Gastroesophageal sphincter (tissue), 4 donors: ENCODE results near the gene HHIP. TPM values are rescaled to one million over a fixed set of nuclear protein-coding genes. Genes with fewer than 3 reads are reported as not detected.

Experiments
- ATAC-seq: fragments of 150-250 bp; one replicate; pipeline ENCODE4 v1.9.1; 2016; ENCODE audit warnings: mild to moderate bottlenecking, moderate library complexity
- H3K27ac ChIP-seq, 4 donors: fragments of 200-600 bp; sonication (generic) in 3 of 4; 1 replicate in 3 of 4; 2 replicates in 1 of 4; pipeline ENCODE4 v1.5.1; 2016 to 2019
- H3K27me3 ChIP-seq: fragments of 200-600 bp; sonication (generic); one replicate; pipeline ENCODE4 v1.5.1; 2019
- H3K36me3 ChIP-seq, 2 donors: fragments of 200-600 bp; sonication (generic); one replicate each; pipeline ENCODE4 v1.5.1; 2019; ENCODE audit warnings: control low read depth in 1 of 2
- H3K4me1 ChIP-seq, 3 donors: fragments of 200-600 bp; sonication (generic); 1 replicate in 2 of 3; 2 replicates in 1 of 3; pipeline ENCODE4 v1.5.1; 2016 to 2019; ENCODE audit warnings: control low read depth in 2 of 3
- H3K4me3 ChIP-seq, 2 donors: fragments of 200-600 bp; sonication (generic); one replicate each; pipeline ENCODE4 v1.5.1; 2019; ENCODE audit warnings: mild to moderate bottlenecking in 1 of 2, moderate library complexity in 1 of 2
- H3K9me3 ChIP-seq, 3 donors: fragments of 200-600 bp; sonication (generic); one replicate each; pipeline ENCODE4 v1.5.1; 2017 to 2019; ENCODE audit warnings: control low read depth in 2 of 3
- EP300 ChIP-seq: sonication (generic); formaldehyde crosslinking; IDR thresholded peaks from one replicate; pipeline ENCODE4 v1.6.1; 2017; ENCODE audit warnings: antibody characterized with exemption, mild to moderate bottlenecking
- POLR2A ChIP-seq, 2 donors: fragments of 450-650 bp; IDR thresholded peaks; one replicate each; pipeline ENCODE4 v1.6.1; 2017; ENCODE audit warnings: antibody characterized with exemption in 2 of 2, mild to moderate bottlenecking in 2 of 2, moderate library complexity in 1 of 2
- POLR2AphosphoS5 ChIP-seq: sonication (generic); formaldehyde crosslinking; IDR thresholded peaks from one replicate; pipeline ENCODE4 v1.6.1; 2017; ENCODE audit warnings: antibody characterized with exemption
- WGBS, 2 donors: methylation state at CpG; one replicate each; pipeline ENCODE4 v1.1.5; 2018; ENCODE audit warnings: low coverage in 1 of 2; 5-methylcytosine and 5-hydroxymethylcytosine counted together
- total RNA-seq, 4 donors: library from RNA; depleted of rRNA; stranded (reverse); fragments of >200 nt; gene quantifications; one replicate each; pipeline ENCODE4 v1.1.0, GENCODE V29; 2016
- TF ChIP-seq, protein P1 (sequence below), 4 experiments: fragments of 200-600 bp in 2 of 4; fragments of 450-650 bp in 2 of 4; sonication (generic) in 1 of 4; IDR thresholded peaks; one replicate each; pipeline ENCODE4 v1.5.1; 2017 to 2019; ENCODE audit warnings: antibody characterized with exemption in 4 of 4, mild to moderate bottlenecking in 2 of 4, moderate library complexity in 2 of 4

Gene HHIP
- total RNA-seq, 4 donors from 2014 or later: 0.10 to 0.54 (median 0.19) TPM; not detected in 1

DNA sequence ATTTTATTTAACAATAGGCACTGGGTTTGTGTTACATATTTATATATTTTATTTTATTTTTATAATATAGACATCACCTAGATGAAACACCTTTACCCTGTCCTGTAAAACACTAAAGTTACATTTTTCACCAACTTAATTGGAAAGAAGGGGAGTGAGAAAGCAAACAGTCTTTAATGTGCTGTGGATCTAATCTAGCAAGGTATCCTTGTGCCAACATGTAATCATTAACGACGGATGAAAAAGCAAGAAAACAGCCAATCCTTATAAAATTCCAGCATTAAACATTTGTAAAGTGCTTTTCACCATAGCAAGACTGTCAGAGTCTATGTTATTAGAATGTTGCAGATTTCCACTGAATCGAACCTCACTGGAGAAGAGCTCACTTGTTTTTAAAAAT is 92.7 kb downstream of the HHIP start:
- Histone ChIP-seq H3K36me3 (no peaks in the 10 kb centered on the region), H3K4me1 (no peaks in the 10 kb centered on the region), H3K4me3 (no peak overlapping the region), H3K27me3 (no peaks in the 10 kb centered on the region), H3K9me3 (no peaks in the 10 kb centered on the region), H3K27ac (no peak overlapping the region)
- WGBS, 2 donors: 72 to 75% methylated on average over 3 of the region's 3 CpGs
- ATAC-seq: no peak
- no peak for TF ChIP-seq EP300
- TF ChIP-seq POLR2AphosphoS5: no peak
- no peak for TF ChIP-seq POLR2A (IDR thresholded peaks at IDR 0.05)
- TF ChIP-seq, protein P1, sequence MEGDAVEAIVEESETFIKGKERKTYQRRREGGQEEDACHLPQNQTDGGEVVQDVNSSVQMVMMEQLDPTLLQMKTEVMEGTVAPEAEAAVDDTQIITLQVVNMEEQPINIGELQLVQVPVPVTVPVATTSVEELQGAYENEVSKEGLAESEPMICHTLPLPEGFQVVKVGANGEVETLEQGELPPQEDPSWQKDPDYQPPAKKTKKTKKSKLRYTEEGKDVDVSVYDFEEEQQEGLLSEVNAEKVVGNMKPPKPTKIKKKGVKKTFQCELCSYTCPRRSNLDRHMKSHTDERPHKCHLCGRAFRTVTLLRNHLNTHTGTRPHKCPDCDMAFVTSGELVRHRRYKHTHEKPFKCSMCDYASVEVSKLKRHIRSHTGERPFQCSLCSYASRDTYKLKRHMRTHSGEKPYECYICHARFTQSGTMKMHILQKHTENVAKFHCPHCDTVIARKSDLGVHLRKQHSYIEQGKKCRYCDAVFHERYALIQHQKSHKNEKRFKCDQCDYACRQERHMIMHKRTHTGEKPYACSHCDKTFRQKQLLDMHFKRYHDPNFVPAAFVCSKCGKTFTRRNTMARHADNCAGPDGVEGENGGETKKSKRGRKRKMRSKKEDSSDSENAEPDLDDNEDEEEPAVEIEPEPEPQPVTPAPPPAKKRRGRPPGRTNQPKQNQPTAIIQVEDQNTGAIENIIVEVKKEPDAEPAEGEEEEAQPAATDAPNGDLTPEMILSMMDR (IDR thresholded peaks at IDR 0.05): no peak

DNA sequence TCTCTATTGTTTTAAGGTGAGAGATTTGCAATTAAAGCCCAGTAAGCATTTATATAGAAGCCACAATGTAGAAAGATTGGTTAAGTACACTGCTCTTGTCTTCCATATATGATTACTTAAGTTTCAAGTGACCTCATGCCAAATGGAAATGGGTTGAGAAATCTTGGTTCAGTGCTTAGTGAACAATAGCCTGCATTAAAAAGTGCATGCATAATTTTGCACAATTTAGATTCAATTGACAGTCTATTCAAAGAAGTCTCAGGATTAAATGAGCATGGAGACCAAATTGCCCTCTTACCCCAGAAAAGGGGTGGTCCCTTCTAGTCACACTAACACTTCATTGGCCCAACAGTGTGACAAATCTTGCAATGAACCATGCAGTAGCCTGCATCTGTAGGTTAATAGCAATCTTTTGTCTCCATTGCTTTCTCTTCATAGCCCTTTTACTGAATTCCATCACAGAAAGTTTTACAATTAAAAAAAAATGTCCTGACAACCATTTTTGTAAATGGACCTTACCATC is 93.6 kb downstream of the HHIP start:
- H3K36me3 ChIP-seq: no peaks in the 10 kb centered on the region
- ATAC-seq: no peak
- H3K27me3 ChIP-seq: no peaks in the 10 kb centered on the region
- TF ChIP-seq POLR2A (IDR thresholded peaks at IDR 0.05): no peak
- TF ChIP-seq, protein P1 (IDR thresholded peaks at IDR 0.05): no peak
- TF ChIP-seq POLR2AphosphoS5: no peak
- TF ChIP-seq EP300: no peak
- no peaks in the 10 kb centered on the region for H3K9me3 ChIP-seq
- no peaks in the 10 kb centered on the region for H3K4me1 ChIP-seq
- no peak overlapping the region for H3K27ac ChIP-seq
- no peak overlapping the region for H3K4me3 ChIP-seq

DNA sequence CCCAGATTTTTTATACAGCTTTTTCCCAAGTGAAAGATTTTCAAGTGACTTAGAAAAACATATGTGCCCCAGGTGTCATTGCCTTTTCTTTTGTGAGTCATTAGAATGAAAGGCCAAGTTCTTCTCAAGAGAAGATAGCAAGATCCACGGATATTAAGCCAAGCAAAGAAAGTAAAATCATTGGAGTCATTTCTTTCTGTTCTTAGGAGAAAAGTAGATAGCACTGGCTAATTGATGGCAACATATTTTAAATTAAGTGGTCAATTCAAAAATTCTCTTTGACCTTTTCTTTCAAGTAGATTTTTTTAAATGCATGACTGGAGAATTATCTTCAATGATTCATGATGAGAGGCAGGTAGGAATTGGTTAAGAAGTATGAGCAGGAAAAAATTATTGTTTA is 94.4 kb downstream of the HHIP start:
- no peaks in the 10 kb centered on the region for H3K36me3 ChIP-seq
- TF ChIP-seq EP300 (no peak), POLR2A (IDR thresholded peaks at IDR 0.05) (no peak), POLR2AphosphoS5 (no peak)
- TF ChIP-seq, protein P1 (IDR thresholded peaks at IDR 0.05): no peak
- no peak for ATAC-seq
- no peaks in the 10 kb centered on the region for H3K4me1 ChIP-seq
- H3K27me3 ChIP-seq: no peaks in the 10 kb centered on the region
- H3K9me3 ChIP-seq: no peaks in the 10 kb centered on the region
- no peak overlapping the region for H3K27ac ChIP-seq
- no peak overlapping the region for H3K4me3 ChIP-seq
- 40 to 46% methylated on average over 1 of the region's 1 CpG for WGBS, 2 donors

DNA sequence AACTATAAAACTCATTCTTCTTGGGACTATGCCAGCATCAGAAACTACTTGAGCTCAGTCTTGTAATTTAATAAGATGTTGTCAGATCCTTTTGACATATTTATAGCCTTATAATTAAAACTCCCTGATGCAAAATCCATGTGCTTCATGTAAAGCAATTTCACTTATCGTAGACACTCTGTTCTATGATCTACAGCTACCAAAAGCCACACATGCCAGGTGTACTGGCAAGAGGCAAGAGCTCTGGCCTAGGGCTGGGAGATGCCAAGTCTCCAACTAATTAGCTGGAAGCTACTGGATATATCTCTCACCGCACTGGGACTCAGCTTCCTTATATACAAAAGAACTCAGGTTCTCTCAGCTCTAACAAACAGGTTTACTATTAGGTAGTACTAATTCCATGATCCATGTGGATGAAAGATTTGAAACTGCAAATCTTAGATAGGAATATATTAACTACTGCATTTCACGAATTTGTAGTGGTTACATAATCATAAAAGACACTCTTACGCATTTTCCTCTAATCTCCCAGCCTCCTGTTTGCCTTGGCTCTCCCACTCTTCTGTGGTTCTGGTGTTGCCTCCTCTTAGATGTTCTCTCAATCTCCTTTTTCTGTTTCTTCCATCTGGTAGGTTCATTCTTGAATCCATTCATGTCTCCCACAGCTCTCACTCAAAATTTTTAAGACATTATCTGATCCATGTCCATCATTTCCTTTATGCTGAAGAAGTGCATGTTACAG is 103.0 kb downstream of the HHIP start:
- Histone ChIP-seq H3K27me3 (no peaks in the 10 kb centered on the region), H3K27ac (no peak overlapping the region), H3K36me3 (no peaks in the 10 kb centered on the region), H3K4me1 (no peaks in the 10 kb centered on the region), H3K9me3 (no peaks in the 10 kb centered on the region), H3K4me3 (no peak overlapping the region)
- 69 to 75% methylated on average over 3 to 4 of the region's 4 CpGs for WGBS, 2 donors
- TF ChIP-seq, protein P1 (IDR thresholded peaks at IDR 0.05): no peak
- TF ChIP-seq POLR2AphosphoS5 (no peak), POLR2A (IDR thresholded peaks at IDR 0.05) (no peak), EP300 (no peak)
- ATAC-seq: no peak

DNA sequence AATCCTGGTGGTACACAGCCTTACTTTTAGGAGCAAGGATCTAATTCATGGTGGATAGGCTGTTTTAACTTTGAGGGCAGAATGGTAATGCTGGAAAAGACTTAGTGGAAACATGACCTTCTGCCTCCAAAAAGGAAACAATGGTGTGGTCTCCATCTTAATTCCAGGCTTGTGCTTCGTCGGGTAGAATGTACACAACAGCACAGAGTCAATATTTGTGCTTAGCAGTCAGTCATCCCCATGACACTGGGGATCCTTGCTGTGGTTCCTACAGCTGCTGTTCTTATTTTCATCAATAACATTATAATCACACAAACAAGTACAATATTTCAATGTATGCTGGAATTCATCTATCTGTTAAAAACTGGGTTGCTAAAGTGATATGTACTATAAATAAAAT is 104.4 kb downstream of the HHIP start:
- TF ChIP-seq, protein P1 (IDR thresholded peaks at IDR 0.05): no peak
- TF ChIP-seq EP300 (no peak), POLR2AphosphoS5 (no peak), POLR2A (IDR thresholded peaks at IDR 0.05) (no peak)
- Histone ChIP-seq H3K9me3 (no peaks in the 10 kb centered on the region), H3K36me3 (no peaks in the 10 kb centered on the region), H3K27me3 (no peaks in the 10 kb centered on the region), H3K4me1 (no peaks in the 10 kb centered on the region), H3K27ac (no peak overlapping the region), H3K4me3 (no peak overlapping the region)
- ATAC-seq: no peak
- 44% methylated on average over 2 of the region's 2 CpGs; no CpG with 5 or more reads in 1 of the 2 donors for WGBS, 2 donors
